Upper lobe of right lung (tissue), 1 donor: Measurements from ENCODE around the gene PADI6. TPM values are rescaled to one million over a fixed set of nuclear protein-coding genes. Genes with fewer than 3 reads are reported as not detected.

Experiments
- ATAC-seq: fragments of 200-7000 bp; cut with Tn5 transposase; one replicate; pipeline ENCODE4 v1.9.1; 2020; ENCODE audit warnings: mild to moderate bottlenecking, moderate library complexity
- DNase-seq: peaks from one replicate; pipeline ENCODE4 v3.0.0-alpha.2; 2020
- H3K27ac ChIP-seq: fragments of 200-600 bp; one replicate; pipeline ENCODE4 v1.8.0; 2022
- H3K27me3 ChIP-seq: fragments of 200-600 bp; one replicate; pipeline ENCODE4 v1.8.0; 2022; ENCODE audit warnings: mild to moderate bottlenecking
- H3K36me3 ChIP-seq: fragments of 200-600 bp; one replicate; pipeline ENCODE4 v1.8.0; 2022
- H3K4me1 ChIP-seq: fragments of 200-600 bp; one replicate; pipeline ENCODE4 v1.8.0; 2022
- H3K4me3 ChIP-seq: fragments of 200-600 bp; one replicate; pipeline ENCODE4 v1.8.0; 2022; ENCODE audit warnings: mild to moderate bottlenecking
- H3K9me3 ChIP-seq: fragments of 200-600 bp; one replicate; pipeline ENCODE4 v1.8.0; 2022
- intact Hi-C: fragments of 100-400 bp; cut with DNase I; formaldehyde crosslinking; loops from one replicate; pipeline ENCODE4 v1.11.0; 2022
- total RNA-seq: library from RNA; stranded (reverse); fragmentation: NEBNext Ultra II Directional; extraction: Animal tissue kit (Norgen Biotek cat#: 25700); gene quantifications from one replicate; pipeline ENCODE4 v1.2.1, GENCODE V29; 2021
- TF ChIP-seq, protein P1 (sequence below): fragments of 200-600 bp; IDR thresholded peaks from one replicate; pipeline ENCODE4 v1.8.0; 2022; ENCODE audit warnings: antibody characterized with exemption
- donor health status: DM: no; HTN: yes; CAD: no; lungs with severe emphysema.

Gene PADI6
- total RNA-seq, 1 donor from 2014 or later, result not detected

DNA sequence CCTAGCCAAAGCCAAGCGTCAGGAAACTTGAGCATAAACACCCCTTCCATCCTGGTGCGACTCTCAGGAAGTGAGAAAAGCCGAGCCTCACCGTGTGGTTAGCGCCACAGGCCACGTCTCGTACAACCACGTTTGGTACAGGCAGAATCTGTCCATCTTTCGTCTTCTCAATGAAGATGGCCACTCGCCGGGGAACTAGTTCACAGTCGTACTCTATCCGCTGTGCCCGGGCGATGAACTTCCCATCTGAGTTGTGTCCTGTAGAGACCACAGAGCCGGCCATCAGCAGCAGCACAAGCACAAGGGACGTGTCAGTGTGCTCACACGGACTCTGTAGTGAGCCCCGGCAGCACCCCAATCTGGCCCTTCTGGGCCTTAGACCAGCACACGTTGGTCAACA lies 44.4 kb downstream of the PADI6 start:
- H3K9me3 ChIP-seq, result no peaks in the 10 kb centered on the region
- H3K4me3 ChIP-seq, result no peak overlapping the region
- peaks cover 100% of the 10 kb centered on the region for H3K36me3 ChIP-seq
- no peak overlapping the region for H3K27ac ChIP-seq
- H3K4me1 ChIP-seq, result no peaks in the 10 kb centered on the region
- DNase-seq (no peak), ATAC-seq (no peak)
- intact Hi-C loops, result loop anchor here (10.0 kb wide), 1 partner anchor 58 kb away; no protein-coding TSS in a partner anchor
- no peaks in the 10 kb centered on the region for H3K27me3 ChIP-seq
- TF ChIP-seq, protein P1, sequence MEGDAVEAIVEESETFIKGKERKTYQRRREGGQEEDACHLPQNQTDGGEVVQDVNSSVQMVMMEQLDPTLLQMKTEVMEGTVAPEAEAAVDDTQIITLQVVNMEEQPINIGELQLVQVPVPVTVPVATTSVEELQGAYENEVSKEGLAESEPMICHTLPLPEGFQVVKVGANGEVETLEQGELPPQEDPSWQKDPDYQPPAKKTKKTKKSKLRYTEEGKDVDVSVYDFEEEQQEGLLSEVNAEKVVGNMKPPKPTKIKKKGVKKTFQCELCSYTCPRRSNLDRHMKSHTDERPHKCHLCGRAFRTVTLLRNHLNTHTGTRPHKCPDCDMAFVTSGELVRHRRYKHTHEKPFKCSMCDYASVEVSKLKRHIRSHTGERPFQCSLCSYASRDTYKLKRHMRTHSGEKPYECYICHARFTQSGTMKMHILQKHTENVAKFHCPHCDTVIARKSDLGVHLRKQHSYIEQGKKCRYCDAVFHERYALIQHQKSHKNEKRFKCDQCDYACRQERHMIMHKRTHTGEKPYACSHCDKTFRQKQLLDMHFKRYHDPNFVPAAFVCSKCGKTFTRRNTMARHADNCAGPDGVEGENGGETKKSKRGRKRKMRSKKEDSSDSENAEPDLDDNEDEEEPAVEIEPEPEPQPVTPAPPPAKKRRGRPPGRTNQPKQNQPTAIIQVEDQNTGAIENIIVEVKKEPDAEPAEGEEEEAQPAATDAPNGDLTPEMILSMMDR, result no peak

DNA sequence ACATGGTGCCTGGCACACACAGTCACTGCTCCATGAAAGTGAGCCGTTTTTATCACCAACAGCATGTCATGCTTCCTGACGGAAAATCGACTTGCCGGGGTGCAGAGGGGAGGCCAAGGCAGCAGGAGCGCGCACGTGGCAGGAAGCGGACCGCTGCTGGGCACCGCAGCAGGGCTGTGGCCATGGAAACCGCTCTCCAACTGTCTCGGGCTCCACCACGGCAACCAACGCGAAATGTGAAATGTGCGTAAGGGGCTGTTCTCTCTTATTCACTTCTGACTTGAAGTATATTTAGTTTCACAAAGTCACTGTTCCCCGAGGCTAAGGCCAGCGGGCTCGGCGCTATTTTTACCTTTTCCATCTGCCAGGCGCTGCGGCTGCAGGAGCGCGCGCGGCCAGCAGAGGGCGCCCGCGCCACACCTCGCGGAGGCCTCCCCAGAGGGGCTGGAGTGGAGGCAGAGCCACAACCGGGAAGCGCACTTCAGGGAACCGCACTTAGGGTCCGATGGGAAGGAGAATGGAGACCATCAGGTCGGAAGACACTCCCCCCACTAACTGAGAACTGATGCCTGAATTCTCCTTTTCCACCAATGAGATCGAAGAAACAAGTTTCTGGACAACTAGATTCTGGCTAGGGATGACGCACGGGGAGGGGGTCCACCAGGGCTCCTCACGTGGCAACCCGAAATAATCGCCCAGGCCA lies 47.8 kb downstream of the PADI6 start:
- H3K4me3 ChIP-seq, result no peak overlapping the region
- TF ChIP-seq, protein P1, result peak; percentile 99
- intact Hi-C loops, result loop anchor here (10.0 kb wide), 1 partner anchor 55 kb away; no protein-coding TSS in a partner anchor
- peak; percentile 82 for DNase-seq
- no peaks in the 10 kb centered on the region for H3K27me3 ChIP-seq
- H3K36me3 ChIP-seq, result peaks cover 99% of the 10 kb centered on the region
- ATAC-seq, result peak; percentile 94
- H3K27ac ChIP-seq, result no peak overlapping the region
- peaks cover 5% of the 10 kb centered on the region for H3K4me1 ChIP-seq
- no peaks in the 10 kb centered on the region for H3K9me3 ChIP-seq

DNA sequence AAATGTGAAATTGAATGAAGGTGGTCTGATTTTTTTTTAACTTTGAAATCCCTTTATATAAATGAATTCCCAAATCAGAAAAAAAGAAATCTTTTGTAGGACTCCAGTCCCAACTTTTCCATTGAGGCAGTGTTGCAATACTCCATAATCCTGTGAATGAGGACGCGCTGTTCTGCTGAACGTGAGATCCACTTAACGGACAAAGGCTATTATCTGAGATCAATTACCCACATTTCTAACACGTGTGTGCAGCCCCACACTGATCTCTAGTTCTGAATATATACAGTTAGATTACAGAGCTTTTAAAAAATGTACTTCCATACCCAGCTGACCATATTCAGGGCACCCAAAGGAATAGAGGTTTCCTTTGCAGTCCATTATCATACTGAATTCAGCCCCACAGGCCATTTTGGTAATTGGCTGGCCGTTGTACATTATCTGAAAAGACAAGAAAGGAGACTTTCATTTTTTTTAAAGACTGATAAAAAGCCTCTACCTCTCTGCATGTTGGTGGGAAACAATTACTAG lies 48.5 kb downstream of the PADI6 start:
- H3K36me3 ChIP-seq, result peaks cover 99% of the 10 kb centered on the region
- H3K9me3 ChIP-seq, result no peaks in the 10 kb centered on the region
- TF ChIP-seq, protein P1, result no peak
- no peaks in the 10 kb centered on the region for H3K27me3 ChIP-seq
- H3K4me3 ChIP-seq, result no peak overlapping the region
- DNase-seq, result no peak
- peaks cover 5% of the 10 kb centered on the region for H3K4me1 ChIP-seq
- no peak for ATAC-seq
- intact Hi-C loops, result no loop called here
- H3K27ac ChIP-seq, result no peak overlapping the region

DNA sequence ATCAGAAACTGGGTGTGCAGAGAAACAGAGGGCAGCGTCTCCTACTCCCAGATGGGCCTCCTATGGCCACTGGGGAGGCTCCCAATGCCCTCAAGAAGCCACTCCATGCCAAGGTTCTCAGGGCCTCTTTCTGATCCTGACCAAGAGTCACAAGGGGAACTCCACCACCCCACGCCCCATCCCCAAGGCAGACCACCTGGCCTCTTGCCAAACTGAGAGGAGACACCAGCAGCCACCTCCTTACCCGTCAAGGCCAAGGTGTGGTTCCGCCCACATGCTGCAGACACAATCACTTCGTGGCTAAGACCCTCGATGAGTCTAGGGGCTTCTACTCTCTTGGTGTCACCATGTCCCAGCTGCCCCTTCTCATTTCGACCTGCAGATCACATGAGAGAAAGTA lies 50.5 kb downstream of the PADI6 start:
- no peak overlapping the region for H3K4me3 ChIP-seq
- peaks cover 99% of the 10 kb centered on the region for H3K36me3 ChIP-seq
- no peak overlapping the region for H3K27ac ChIP-seq
- TF ChIP-seq, protein P1, result no peak
- peaks cover 5% of the 10 kb centered on the region for H3K4me1 ChIP-seq
- H3K9me3 ChIP-seq, result no peaks in the 10 kb centered on the region
- DNase-seq (no peak), ATAC-seq (no peak)
- intact Hi-C loops, result no loop called here
- H3K27me3 ChIP-seq, result no peaks in the 10 kb centered on the region

DNA sequence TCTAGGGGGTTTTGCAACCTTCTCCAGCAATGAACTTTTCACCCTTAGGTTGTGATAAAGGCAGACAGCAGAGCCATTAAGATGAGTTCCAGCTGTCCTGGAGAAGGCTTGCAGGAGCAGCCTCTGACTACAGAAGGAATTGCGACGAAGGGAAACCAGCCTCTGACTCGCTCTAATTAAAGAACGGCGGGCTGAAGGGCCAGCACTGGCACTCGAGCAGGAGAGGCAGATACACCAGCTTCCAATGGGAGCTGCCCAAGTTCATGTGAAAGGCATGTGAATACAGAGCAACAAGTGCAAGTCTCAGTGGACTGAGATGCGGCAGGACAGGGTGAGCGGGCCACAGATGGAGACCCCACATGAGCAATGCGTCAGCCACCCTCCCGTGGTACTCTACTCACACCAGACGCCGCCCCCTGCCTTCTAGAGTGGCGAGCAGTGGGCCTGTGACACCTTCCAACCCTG lies 51.8 kb downstream of the PADI6 start:
- DNase-seq (no peak), ATAC-seq (no peak)
- Histone ChIP-seq H3K4me3 (no peak overlapping the region), H3K27me3 (no peaks in the 10 kb centered on the region), H3K27ac (no peak overlapping the region), H3K36me3 (peaks cover 99% of the 10 kb centered on the region), H3K9me3 (no peaks in the 10 kb centered on the region), H3K4me1 (peaks cover 5% of the 10 kb centered on the region)
- TF ChIP-seq, protein P1, result no peak
- intact Hi-C loops, result no loop called here
